H4 (cell line): ENCODE data around the gene ABCA8. TPM values are rescaled to one million over a fixed set of nuclear protein-coding genes. Genes with fewer than 3 reads are reported as not detected.

Experiments used
- DNase-seq: peaks from one replicate; pipeline ENCODE4 v3.0.0-alpha.2; 2015; ENCODE audit warnings: low spot score
- total RNA-seq: library from RNA; depleted of rRNA; stranded (reverse); fragments of >200 nt; shearing (Covaris generic); gene quantifications from 2 replicates; pipeline ENCODE4 v1.2.3, GENCODE V29; 2014

The ABCA8 gene
- total RNA-seq, 1 experiment from 2014 or later: not detected

DNA sequence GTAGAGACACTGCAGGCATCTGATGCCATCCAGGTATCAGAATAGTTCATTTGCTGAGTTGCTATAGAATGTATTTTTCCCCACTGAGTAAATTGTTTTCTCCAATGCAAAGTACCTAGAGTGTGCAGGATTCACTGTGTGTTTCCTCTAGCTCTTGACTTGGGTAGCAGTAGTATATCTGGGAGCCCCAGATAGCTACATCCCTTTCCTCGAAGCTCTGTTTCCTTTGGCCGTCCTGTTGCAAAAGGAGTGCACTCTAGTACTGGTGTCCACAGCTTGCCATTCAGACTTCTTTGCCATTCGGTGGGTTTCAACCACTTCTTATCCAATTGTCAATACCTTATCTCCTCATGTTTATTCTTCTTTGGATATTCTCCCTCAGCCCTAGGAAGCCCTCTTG lies 12.8 kb downstream of the ABCA8 start:
- no peak for DNase-seq

DNA sequence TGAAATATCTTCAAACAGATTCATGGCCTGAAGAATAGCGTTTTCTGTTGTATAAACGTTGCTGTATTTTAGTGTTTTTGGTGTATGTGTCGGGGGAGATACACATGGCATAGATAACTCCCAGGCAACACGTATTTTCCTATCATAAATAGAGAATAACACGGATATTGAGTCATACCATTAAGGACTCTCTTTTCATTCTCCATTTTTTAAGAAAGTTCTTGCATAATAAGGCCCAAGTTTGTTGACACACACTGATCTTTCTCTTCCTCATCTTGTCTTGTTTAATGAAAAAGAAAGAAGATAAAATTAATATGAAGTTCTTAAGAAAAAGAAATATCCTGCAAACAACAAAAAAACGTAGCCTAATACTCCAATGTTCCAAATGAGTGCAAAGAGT lies 13.4 kb downstream of the ABCA8 start:
- no peak for DNase-seq

DNA sequence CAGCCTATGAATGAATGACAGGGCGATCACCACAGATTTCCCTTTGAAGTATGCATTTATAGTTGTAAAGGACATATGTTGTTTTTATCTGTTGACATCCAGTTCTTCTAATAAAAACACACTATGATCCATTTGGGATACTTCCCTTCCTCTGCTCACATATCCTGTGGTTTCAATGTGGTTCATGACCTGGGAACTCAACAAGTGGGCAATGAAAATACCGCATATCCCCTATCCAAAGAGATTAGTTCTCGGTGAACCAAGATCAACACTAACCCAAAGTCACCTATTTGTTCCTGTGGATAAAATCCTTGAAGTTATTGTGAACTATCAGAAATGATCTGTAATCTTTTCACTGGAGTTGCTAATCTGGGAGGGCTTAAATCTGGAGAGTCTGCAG lies 16.0 kb downstream of the ABCA8 start:
- DNase-seq: no peak

DNA sequence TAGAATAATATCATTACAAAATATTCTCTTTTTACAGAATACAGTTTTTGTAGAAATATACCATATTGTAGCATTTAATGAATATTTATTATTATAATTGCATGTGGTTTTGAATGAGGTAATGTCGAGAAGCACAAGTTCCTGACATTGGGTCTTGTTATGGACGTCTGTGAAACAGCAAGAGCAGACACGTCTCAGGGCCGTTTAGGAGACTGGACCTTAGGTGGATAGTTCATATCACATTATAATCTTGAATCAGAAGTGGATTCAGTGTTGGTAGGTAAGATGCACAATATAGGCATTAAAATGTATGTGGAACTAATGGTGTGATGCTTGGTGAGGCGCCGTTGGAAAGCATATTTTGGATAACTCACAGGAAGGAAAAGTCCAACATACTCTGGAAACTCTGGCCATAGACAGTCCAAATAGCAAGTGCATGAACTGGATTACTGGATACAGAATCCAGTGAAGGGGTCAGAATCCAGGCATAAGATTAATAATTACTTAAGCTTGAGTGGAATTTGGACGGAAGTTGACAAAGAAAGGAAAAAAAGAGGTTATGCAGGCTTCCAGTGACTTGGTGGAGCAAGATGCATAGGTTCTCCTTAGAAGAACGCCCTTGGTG lies 17.2 kb downstream of the ABCA8 start:
- no peak for DNase-seq

DNA sequence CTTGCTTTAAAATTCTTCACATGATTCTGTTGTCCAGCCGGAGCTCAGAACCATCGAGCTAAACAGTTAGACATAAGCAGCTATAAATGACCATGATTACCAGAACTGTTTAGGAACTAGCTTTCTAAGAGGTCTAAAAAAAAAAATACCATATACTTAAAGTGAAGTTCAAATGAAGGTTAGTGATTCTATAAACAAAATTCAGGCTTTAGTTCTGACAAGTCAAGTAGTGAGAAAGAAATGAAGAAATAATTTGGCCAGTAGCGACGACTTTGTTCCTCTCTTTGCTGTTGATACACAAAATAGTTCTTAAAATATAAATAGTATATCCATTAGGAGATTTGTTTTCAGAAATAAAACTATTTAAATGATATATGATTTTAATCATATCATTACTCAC lies 27.7 kb downstream of the ABCA8 start:
- no peak for DNase-seq

DNA sequence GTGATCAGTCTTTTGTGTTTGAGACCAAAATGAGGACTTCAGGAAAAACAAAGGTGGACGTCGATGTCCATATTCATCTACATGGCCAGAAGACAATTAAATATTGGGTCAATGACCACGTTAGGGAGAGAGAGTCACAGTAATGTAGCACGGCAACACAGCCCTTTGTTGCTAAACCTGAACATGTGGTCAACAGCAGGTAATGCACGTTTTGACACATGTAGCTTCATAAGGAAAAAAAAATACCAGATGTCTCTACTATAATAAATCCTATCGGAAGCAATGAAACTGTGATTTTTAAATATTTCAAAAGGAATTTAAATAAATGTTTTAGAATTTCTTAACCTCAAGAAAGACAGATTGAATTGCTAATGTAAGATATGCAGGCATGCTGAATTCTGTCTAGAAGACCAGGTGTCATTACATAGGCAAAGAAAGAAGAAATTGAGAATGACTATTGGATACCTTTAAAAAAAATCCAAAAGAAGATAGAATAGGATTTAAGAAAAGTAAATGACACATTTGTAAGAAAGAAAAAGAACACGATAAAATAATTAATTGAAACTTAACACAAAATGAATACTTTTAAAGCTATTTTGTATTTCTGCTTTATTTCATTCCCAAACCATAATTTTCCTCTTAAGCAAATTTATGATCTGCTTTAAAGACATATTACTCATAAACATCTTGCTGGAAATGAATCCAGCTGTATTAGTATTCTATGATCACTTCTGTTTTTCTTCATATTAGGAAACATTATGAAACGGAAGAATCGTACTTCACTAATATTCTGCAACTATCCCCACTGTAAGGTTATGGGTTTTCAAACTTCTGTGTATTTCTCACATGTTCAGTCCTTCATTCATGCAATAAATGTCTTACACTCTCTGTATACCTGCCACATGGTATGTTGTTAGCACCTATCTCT lies 30.1 kb downstream of the ABCA8 start:
- no peak for DNase-seq

DNA sequence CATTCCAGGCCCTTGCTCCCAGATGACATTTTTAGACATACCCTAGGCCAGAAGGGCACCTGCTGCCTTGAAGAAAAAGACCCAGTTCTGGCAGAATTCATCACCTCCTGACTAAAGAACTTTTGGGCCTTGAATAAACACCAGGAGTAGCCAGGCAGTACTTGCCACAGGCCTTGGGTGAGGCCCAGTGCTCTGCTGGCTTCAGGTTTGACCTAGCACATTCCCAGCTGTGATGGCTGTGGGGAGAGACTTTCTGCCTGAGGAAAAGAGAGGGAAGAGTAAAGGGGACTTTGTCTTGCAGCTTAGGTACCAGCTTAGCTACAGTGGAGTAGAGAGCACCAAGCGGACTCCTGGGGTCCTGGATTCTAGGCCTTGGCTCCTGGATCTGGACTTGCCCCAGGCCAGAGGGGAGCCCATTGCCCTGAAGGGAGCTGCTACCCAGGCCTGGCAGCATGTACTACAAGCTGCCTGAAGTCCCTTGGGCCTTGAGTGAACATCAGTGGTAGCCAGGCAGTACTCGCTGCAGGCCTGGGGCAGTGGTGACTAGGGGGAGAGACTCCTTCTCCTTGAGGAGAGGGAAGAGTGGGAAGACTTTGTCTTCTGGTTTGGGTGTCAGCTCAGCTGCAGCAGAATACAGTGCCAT lies 44.3 kb downstream of the ABCA8 start:
- DNase-seq: no peak

DNA sequence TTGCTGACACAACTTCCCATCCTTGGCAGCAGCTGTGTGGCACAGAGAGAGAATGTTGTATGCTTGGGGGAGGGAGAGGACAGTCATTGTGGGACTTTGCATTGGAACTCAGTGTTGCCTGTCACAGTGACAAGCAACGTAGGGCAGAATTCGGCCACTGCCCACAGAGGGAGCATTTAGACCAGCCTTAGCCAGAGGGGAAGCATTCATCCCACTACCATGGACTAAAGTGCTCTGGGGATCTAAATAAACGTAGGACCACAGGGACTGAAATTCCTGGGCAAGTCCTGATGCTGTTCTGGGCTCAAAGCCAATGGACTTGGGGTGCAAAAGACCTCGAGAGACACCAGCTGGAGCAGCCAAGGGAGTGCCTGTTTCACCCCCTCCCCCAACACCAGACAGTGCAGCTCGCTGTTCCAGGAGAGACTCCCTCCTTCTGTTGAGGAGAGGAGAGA lies 44.9 kb downstream of the ABCA8 start:
- DNase-seq: peak; percentile 4

DNA sequence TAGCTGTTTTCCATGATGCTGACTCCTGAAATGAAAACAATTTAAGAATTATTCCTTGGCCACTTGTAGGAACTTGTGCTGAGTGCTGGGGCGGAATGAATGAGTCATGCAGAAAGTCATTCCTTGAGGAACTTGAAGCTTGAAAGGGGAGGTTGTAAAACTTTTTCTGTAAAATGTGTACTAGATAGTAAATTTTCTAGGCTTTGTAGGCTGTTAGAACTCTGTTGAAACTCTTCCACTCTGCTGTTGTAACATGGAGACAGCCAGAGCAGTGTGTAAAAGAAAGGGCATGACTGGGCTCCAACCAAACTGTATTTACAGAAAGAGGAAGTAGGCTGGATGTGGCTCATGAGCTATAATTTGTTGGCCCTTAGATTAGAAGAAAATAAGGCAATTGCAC lies 46.1 kb downstream of the ABCA8 start:
- peak; percentile 79 for DNase-seq

DNA sequence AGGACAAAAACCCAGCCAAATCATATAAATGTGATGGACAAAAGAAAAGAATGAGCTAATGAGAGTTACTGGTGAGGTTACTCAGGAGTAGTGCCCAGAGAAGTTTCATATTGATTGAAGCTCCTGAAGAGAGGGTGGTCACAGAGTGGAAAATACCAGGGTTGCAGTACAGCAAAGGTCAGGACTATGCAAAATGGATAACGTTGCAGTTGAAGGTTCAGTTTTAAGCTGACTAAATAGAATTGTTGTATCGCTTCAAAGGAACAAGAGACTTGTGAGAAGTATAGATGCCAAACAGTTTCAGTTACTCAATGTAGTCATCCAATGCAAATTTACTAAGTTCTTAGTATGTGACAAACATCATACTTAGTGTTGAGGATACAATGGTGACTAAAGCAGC lies 47.1 kb downstream of the ABCA8 start:
- DNase-seq: no peak

DNA sequence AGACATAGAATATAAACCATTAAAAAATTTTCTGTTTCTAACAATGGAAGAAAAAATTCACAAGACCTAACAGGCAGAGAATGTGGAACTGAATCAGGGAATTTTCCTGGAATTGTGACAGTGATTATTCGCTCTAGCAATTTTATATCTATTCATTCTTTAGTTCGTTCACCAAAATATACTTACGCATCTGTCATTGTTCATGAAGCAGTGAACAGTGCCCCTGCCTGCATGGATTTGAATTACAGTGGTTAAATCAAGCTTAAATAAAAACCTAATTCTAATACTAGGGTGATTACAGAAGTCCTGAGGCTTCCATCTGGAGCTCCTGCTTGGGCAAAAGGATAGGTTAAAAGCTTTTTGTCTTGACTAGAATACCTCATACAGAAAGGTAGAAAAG lies 48.6 kb downstream of the ABCA8 start:
- DNase-seq: no peak

DNA sequence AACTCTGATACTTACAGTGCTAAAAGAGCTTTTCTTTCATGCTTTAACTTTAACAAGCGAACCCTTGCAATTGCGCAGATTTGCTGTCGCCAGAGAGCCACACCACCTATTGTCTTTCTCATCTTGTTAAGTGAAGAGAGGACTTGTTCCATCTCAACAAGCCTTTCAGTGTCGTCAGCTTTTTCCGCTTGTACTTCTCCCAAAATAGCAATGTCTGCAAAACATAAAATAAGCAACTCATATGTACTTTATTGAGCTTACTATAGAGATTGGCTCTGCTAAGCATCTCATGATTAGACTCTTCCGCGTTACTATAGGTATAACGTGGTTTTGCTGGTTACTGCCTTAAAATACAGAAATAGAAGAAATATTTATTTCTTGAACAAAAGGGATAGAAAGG lies 51.9 kb downstream of the ABCA8 start:
- no peak for DNase-seq

DNA sequence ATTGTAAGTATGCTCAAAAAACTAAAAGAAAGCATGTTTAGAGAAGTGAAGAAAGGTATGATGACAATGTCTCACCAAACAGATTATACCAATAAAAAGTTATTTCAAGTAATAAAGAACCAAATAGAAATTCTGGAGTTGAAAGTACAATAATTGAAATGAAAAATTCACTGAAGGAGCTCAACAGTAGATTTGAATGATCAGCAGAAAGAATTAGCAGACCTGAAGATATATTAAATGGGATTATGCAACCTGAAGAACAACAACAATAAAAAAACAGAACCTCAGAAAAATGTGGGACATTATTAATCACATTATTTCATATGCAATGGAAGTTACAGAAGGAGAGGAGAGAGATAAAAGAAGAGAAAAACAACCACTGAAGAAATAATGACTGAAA lies 57.6 kb downstream of the ABCA8 start:
- no peak for DNase-seq

DNA sequence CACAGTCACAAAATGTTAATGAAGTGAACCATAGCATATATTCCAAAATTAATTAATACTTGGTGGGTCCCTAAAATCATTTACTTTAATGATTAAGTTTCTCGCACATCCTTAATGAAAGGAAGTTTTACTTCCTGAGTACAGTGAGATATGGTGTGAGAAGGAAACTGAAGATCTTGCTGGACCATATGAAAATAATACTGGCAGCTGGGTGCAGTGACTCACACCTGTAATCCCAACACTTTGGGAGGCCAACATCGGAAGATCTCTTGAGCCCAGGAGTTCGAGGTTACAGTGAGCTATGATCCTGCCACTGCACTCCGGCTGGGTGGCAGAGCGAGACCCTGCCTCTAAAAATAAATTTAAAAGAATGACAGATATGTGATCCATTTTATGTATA lies 62.5 kb downstream of the ABCA8 start:
- DNase-seq: no peak

DNA sequence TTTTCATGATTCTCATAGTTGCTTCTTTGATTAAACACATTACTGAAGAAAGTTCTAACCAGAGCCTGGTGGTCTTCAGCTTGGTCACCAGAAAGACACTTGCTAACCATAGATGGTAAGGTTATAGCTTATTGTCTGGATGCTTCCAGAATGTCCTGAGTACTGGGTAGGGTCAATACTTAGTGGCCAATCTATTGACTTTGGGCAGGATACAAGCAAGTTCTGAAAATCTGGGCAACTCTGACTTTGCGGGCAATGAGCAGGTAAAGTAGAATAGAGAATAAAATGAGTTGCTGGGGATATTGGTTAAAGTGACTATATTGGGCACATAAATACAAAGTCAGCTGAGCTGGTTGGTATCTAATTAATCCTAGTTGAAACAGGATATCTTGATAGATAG lies 63.0 kb downstream of the ABCA8 start:
- DNase-seq: no peak

DNA sequence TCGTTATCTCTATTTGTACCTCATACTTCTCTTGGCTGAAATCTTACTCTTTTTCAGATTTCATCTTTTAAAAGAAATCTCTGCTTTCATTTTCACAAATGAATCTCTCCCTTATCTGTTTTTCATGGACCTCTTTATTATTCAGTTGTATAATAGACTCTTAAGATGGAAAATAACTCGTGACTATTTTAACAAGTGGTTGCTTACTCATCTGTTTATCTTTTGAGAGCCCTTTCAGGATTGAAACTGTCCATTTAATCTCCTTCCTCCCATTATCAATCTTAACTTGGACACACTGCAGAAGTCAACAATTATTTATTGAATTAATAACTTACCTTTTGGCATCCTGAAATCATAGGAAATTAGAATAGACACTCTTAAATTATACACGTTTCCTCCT lies 68.8 kb downstream of the ABCA8 start:
- DNase-seq: no peak

DNA sequence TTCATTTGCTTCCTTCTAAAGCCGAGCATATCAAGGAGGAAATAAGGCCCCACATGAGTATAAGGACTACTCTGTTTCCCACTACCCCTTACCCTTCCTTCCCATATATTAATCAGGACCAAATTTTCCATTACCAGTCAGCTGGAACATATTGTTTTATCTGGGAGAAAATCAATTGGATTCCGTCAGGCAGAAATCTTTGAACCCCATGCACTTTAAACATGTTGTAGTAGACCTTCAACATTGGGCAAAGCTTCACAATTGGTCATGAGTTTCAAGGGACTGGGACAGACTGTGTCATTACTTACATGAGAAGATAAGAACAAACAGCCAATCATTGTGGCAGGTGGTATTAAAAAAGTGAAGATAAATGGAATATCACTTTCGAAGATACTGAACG lies 70.3 kb downstream of the ABCA8 start:
- DNase-seq: no peak

DNA sequence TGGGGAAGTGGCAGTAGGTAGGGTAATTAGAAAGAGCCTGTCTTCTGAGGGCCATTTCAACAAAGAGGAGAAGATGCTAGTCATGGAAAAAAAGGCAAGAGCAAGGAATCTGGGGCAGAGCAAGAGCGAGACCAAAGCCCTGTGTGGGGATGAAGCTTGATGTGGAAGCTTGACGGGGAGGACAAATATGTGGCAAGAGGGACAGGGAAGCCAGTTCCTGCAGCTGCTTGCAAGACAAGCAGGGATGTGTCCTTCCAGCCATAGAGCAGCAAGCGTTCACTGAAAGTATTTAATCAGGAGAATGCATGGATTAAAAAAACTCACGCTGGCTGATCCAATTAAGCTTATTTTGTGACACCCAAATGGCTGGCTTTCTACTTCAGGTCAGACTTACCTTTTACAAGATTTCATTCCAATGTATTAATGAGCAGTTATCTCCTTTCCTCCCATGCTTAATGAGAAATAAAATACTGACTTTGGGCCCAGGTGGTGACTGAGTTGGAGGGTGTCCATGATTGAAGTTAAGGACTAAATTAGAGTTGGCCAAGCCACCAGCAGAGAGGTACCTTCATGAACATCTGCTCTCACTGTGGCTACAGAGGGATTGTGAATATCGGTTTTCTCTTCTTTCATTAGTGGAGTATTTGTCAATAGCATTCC lies 76.8 kb downstream of the ABCA8 start:
- DNase-seq: no peak

DNA sequence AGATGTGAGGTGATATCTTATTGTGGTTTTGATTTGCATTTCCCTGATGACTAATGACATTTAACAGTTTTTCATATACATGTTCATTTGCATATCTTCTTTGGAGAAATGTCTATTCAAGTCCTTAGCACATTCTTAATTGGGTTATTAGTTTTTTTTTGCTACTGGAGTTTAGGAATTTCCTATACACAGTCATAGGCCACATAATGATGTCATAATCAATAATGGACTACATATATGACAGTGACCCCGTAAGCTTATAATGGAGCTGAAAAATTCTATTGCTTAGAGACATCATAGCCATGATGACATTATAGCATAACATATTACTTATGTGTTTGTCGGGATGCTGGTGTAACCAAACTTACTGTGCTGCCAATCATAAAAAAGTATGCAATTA lies 83.7 kb downstream of the ABCA8 start:
- DNase-seq: no peak

DNA sequence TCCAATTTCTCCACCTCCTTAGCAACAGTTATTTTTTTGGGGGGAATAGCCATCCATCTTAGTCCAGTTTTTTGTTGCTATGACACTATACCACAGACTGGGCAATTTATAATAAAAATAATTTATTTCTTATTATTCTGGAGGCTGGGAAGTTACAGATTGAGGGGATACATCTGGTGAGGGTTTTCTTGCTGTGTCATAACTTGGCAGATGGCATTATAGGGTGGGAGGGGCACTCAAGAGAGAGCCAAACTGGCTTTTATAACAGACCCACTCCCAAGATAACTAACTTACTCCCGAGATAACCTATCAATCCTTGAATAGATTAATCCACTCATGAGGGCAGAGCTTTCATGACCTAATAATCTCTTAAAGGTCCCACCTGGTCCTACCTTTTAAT lies 84.2 kb downstream of the ABCA8 start:
- no peak for DNase-seq

DNA sequence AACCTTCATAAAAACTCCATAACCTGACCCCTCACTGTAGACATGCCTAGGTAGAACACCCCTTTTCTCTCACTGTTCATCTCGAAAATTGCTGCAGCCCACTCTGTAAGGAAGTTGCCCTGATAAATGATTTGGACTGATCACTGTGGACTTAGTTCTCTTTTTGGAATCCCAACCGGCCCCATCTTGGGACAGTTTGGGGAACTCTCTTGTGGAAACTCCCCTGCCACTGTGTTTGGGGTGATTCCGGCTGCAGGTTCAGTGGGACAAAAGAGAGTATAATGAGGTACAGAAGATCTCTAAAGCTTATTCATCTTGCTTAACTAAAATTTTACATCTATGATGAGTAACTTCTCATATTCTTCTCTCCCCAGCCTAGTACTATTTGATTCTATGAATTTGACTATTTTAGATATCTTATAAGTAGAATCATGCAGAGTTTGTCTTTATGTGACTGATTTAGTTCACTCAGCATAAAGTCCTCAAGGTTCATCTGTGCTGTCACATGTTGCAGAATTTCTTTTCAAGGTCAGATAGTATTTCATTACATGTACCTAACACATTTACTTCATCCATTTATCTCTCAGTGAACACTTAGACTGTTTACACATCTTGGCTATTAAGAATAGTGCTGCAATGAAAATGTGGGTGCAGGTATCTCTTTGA lies 84.9 kb downstream of the ABCA8 start:
- DNase-seq: no peak

DNA sequence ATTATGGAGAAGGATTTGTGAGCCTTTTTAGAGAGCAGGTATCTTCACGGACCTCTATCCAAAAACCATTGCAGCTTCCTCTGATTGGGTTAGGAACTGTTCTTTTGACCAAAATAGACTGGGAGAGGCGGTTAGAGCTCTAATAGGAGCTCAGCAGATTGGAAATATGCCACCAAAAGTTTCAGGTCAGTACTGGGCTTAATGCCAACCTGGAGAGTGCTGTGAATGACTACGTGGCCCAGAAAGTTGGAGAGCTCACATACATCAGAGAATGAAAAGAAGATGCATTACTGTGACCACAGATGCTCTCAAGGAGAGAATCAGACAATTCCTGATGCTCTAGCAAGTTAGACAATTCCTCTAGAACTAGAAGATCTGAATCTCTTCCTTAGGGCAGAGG lies 86.5 kb downstream of the ABCA8 start:
- DNase-seq: no peak
